ENCODE data around the gene SHC3.

GRCh38 chr9:89089176-89089575, 89.4 kb downstream of the SHC3 start:
- TF ChIP-seq CTBP1 (IDR thresholded peaks at IDR 0.05; ENCODE audit: borderline replicate concordance) = no peak
- TF ChIP-seq BHLHE40 (IDR thresholded peaks at IDR 0.05; ENCODE audit: borderline replicate concordance) = no peak
- no peak for TF ChIP-seq ARNT (IDR thresholded peaks at IDR 0.05)
- TF ChIP-seq TARDBP (IDR thresholded peaks at IDR 0.05) = no peak
- TF ChIP-seq ZNF384 (IDR thresholded peaks at IDR 0.05) = no peak
- no peak for TF ChIP-seq FOXA1 (IDR thresholded peaks at IDR 0.05)
